AG09309 (cell line): ENCODE measurements around the gene NCOR1.
"Not testable (repeated sequence)": the region's sequence is repeated elsewhere in the genome, so short reads cannot be mapped to it uniquely, and the experiment has no call there.

Experiments used
- DNase-seq: peaks from one replicate; pipeline ENCODE4 v3.0.0-alpha.2; 2010; ENCODE audit warnings: low read depth
- H3K4me3 ChIP-seq: 2 replicates; pipeline ENCODE4 v1.5.1; 2011; ENCODE audit warnings: mild to moderate bottlenecking, low read depth, low read length, moderate library complexity; ENCODE audit not compliant: control insufficient read depth
- TF ChIP-seq, protein P1 (sequence below): IDR thresholded peaks from 2 replicates; pipeline ENCODE4 v1.5.1; 2011; ENCODE audit warnings: mild to moderate bottlenecking, low read depth, low read length, inconsistent platforms; ENCODE audit not compliant: insufficient read depth, control insufficient read depth; ENCODE audit errors: missing control alignments

Gene NCOR1

DNA sequence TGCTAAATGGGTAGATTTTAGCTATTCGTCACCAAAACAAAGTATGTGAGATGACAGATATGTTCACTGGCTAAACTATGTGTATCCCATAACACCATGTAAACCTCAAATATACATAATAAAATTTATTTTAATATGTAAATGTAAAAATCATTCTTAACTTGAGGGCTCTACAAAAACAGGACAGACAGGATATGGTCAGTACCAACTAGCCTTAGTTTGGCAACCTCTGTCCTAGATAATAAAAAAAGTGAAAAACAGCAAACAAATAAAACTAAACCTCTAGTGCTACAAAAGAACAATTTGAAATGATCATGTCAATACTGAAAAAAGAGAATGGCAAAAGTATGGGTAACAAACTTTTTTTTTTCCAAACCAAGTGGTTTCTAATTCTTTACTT lies 33.8 kb downstream of the NCOR1 start:
- DNase-seq, result no peak

DNA sequence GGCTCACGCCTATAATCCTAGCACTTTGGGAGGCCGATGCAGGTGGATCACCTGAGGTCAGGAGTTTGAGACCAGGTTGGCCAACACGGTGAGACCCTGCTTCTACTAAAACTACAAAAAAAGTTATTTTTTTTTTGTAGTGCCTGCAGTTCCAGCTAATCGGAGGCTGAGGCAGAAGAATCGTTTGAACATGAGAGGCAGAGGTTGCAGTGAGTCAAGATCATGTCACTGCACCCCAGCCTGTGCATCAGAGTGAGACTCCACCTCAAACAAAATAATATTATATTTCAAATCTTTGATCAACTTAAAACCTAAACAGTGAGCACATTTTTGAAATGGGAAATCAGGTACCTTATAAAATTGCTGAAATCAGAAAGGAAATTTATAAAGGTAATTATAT lies 36.5 kb downstream of the NCOR1 start:
- TF ChIP-seq, protein P1, sequence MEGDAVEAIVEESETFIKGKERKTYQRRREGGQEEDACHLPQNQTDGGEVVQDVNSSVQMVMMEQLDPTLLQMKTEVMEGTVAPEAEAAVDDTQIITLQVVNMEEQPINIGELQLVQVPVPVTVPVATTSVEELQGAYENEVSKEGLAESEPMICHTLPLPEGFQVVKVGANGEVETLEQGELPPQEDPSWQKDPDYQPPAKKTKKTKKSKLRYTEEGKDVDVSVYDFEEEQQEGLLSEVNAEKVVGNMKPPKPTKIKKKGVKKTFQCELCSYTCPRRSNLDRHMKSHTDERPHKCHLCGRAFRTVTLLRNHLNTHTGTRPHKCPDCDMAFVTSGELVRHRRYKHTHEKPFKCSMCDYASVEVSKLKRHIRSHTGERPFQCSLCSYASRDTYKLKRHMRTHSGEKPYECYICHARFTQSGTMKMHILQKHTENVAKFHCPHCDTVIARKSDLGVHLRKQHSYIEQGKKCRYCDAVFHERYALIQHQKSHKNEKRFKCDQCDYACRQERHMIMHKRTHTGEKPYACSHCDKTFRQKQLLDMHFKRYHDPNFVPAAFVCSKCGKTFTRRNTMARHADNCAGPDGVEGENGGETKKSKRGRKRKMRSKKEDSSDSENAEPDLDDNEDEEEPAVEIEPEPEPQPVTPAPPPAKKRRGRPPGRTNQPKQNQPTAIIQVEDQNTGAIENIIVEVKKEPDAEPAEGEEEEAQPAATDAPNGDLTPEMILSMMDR, result no peak
- H3K4me3 ChIP-seq, result no peak overlapping the region
- DNase-seq, result no peak

More for the DNA sequence above, 33.8 kb downstream of the NCOR1 start:
- no peak overlapping the region for H3K4me3 ChIP-seq
- TF ChIP-seq, protein P1, result no peak

DNA sequence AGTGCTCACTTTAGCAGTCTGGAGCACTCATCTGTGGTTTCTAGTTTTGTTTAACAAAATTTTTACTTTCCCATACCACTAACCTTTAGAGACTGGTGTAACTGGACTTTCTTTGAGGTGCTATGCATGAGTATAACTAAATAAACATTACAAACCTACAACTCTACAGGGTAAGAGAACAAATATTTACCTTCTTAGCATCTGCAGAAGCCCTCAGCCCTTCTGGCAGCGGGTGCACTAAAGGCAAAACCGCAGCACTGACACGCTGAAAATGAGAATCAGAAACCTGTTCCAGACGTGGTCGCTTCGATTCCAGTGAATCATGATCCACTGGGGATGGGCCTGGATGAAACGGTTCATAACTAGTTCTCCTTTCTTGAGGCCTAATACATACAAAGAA lies 43.7 kb downstream of the NCOR1 start:
- no peak for DNase-seq
- H3K4me3 ChIP-seq, result no peak overlapping the region

DNA sequence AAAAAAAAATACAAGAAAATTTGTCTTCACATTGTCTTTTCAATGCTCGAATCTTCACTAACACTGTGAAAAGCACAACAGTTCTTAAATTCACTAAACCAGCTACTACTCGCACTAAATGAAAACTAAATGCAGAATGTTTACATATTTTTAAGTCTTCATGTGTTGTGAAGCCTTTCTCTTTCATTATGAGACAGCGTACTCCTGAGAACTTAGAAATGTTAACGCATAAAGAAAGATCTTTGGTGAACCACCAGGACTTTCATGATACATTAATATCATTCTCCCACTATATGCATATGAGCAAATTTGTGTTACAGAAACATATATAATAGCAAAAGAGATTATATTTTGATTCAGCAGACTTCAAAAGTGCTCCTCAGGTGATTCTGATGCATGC lies 48.6 kb downstream of the NCOR1 start:
- not testable (repeated sequence) for DNase-seq, H3K4me3 ChIP-seq

More for the DNA sequence above, 43.7 kb downstream of the NCOR1 start:
- TF ChIP-seq, protein P1, result no peak

DNA sequence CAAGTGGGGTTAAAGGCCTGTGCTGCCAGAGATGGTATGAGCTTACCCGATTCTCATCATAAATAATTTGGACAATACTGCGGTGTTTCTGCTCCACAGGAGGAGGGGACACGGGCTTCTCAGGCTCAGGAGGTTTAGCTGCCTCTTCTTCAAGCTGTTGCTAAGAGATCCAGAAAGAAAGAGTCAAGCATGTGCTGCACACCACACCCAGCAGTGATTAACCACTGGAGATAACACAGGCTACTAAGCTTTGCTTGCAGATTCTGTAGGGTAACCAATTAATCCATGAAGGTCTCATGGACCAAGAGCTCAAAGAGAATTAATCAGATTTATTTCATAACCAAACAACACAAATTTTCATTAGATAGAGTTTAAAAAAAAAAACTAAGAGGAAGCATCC lies 56.6 kb downstream of the NCOR1 start:
- no peak overlapping the region for H3K4me3 ChIP-seq
- no peak for DNase-seq
- TF ChIP-seq, protein P1, result no peak

DNA sequence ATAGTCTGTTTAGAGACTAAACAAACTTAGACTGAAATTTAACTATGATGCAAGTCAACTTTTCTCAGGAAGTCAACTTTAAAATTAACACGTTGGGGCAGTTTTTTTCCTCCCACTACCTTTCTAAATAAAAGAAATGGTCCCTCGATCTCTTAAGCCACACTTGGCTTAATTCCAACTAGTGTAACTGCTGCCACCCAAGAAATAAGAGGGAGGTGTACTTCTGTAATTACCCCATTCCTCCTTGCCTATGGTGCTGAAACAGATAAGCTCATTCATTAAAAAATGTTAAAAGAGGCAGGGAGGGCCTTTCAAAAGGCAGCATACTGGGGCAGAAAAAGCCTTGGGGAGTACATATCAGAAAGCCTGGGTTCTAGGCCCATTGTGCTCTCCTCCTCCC lies 59.8 kb downstream of the NCOR1 start:
- TF ChIP-seq, protein P1, result no peak
- no peak for DNase-seq
- H3K4me3 ChIP-seq, result no peak overlapping the region

DNA sequence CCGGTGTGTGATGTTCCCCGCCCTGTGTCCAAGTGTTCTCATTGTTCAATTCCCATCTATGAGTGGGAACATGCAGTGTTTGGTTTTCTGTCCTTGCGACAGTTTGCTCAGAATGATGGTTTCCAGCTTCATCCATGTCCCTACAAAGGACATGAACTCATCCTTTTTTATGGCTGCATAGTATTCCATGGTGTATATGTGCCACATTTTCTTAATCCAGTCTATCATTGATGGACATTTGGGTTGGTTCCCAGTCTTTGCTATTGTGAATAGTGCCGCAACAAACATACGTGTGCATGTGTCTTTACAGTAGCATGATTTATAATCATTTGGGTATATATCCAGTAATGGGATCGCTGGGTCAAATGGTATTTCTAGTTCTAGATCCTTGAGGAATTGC lies 63.0 kb downstream of the NCOR1 start:
- not testable (repeated sequence) for H3K4me3 ChIP-seq, DNase-seq

DNA sequence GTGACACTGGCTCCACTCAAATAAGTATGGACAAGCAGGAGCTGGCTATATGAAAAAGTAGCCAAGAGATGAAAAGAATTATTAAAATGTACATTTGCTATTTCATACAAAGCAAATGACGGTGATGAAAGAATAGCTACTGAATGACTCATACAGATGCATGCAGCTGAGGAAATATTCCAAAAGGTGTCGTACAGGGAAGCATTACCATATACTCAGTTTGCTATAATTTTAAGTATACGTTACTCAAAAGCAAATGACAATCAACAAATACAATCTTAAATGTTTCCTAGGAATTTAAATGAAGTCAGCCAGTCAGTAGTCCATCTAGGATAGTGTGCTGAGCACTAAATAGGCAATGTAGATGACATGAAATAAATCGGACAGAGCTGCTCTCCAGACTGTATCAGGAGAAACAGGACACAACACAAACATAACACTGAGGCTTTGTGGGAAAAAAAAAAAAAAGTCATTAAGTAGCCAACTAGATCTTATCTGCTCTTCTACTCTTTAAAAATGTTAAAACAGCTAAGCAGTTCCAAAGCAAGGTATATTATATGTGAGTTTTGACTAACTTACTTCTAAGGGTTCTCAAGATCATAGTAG lies 65.0 kb downstream of the NCOR1 start:
- no peak overlapping the region for H3K4me3 ChIP-seq
- TF ChIP-seq, protein P1, result no peak
- no peak for DNase-seq
